Activated CD8-positive, alpha-beta memory T cell treated with anti-CD3 and anti-CD28 coated beads, Interleukin-2, amount 50 U/mL, for 4 hours (primary cell): ENCODE measurements around the gene MRPS25.
"Not testable (repeated sequence)": the region's sequence is repeated elsewhere in the genome, so short reads cannot be mapped to it uniquely, and the experiment has no call there.

Source experiments
- DNase-seq: peaks from one replicate; pipeline ENCODE4 v3.0.0-alpha.2; 2020

MRPS25 gene

DNA sequence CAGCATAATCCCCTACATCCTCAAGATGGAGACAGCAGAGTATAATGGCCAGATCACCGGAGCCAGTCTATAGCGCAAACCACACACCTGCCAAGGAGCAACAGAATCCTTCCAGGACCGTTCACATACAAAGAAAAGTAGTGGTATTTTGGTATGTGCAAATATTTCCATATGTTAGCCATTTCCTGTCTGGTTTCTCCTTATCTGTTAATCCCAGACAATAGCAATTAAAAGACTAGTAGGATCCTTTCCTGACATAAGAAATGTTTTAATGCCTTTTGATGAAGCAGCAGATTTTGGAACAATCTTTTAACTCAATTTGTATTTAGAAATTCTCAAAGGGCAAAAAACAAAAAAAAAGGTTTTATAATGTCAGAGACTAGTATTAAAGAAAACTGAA lies 22.2 kb downstream of the MRPS25 start:
- no peak for DNase-seq

DNA sequence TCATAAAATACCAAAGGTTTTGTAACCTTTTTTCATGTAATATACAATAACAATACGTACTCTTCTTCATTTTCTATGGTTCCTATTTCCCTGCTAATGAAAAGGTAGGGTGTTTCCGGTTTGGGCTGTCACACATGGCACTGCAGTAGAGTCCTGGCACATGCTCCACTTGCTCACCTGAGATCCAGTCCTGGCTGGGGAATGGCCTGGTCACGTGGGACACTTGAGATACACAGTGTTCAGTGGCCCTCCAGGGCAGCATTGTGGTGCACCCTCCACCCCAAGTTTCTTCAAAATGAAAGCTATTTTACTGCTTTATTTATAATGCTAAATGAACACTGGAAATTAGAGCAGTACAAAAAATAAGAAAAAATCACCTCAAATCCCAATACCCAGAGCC lies 23.2 kb downstream of the MRPS25 start:
- DNase-seq, result no peak

DNA sequence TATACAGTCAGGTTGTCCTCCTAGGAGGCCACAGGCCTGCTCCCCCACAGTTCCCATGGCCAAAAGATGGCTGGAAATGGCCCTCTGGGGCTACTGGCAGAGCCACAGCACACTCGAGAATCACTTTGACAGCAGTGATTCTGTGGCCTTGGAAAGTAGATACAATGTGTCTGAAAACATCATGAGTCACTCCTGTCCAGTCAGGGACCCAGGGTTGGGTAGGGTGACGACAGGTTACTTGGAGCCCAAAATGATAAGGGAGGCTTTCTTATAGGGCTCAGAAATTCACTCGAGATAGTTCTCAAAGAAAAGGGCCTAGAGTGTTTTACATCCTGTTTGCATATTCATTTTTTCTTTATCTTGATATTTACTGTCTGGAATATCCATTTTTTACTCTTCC lies 24.3 kb downstream of the MRPS25 start:
- no peak for DNase-seq

DNA sequence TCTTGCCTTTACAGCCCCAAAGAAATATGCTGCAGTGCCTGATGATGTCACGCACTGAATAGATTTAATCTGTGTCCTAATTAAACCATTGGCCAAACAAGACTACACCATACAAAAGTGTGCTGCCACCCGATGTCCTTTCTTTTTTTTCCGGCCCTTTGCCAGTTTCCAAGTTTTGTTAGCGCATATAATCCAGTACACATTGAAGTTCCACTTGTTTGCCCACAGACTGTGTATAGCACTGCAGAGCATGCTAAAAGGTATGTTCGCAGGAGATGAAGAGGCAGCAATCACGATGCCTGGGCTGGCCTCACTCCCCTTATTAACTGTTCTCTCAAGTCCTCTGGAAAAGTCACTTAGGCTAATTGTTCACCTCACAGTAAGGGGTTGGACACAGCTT lies 26.8 kb downstream of the MRPS25 start:
- no peak for DNase-seq

DNA sequence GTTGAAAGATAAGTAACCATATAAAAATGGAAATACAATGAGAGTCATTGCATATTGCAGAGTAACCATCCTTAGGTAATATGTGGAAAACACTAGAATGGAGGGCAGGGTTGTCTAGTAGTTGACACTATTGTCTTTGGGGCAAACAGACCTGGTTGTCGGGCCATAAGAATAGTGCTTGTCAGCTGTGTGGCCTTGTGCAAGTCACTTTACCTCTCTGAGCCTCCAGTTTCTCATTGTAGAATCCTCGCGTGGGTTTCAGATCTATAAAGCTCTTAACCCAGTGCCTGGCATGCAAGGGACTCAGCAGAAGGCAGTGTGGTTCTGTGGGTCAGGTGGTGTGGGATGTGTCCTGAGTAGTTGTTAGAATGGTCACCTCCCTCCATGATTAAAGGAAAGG lies 32.0 kb downstream of the MRPS25 start:
- no peak for DNase-seq

DNA sequence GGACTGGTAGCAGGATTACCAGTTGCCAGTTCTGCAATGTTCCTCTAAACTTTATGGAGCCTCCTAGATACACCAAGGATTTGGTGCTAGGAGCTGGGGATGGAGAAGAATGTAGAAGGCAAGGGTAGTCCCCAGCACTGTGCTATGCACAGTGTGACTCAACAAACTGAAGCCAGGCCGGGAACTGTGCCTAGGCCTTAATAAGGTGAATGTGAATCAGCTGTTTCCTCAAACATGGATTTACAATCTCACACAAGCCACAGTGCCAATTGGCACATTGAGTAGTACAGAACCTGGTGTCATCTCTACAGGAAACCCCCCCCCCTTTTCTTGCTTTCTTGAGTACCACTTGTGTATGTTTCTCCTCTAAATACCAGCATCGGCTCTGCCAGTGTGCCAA lies 32.5 kb downstream of the MRPS25 start:
- DNase-seq, result no peak

DNA sequence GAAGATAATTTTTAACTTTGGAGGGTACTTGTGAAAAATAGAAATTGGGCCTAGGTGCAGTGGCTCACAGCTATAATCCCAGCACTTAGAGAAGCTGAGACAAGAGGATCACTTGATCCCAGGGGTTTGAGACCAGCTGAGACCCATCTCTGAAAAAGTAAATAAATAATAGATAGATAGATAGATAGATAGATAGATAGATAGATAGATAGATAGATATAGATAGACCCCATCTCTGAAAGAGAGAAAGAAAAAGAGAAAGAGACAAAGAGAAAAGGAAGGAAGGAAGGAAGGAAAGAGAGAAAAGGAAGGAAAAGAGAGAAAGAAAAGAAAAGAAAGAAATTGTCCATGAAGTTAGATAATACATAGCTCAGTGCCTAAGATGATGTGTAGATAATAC lies 35.5 kb downstream of the MRPS25 start:
- DNase-seq, result no peak

DNA sequence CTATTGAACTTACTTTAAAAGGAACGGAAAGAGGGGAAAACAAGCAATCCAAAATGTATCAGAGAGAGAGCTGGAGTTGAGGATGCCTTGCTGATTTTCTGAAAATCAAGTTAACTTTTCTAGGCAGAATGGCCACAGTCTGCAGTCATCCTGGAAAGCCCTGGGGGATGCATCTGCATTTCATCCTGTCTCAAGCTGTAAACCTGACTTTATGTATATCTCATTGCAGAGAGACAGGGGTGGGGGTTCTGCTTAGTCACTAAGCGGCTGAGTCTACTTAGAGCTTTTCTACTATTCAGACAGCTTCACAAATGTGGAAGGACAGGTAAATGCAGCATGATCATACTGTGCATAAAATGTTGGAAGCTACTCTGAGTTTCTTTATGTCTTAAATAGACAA lies 41.4 kb downstream of the MRPS25 start:
- DNase-seq, result no peak

DNA sequence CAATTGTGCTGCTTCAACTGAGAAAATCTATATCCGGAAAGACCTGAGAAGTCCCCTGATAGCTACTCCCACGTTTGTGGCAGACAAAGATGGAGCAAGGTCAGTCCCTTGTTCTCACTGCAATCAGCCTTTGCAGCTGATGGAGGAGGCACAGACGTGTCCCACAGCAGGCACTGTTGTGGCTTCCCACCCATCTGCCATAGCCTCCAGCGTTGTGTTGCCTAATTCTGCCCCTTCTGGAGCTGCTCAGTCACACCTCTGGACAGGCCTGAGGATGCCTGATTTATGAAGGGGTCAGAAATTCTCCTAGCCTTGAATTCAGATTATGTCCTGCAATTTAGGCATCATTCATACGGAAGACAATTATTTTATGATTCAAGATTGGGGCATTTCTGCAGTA lies 41.9 kb downstream of the MRPS25 start:
- DNase-seq, result no peak

DNA sequence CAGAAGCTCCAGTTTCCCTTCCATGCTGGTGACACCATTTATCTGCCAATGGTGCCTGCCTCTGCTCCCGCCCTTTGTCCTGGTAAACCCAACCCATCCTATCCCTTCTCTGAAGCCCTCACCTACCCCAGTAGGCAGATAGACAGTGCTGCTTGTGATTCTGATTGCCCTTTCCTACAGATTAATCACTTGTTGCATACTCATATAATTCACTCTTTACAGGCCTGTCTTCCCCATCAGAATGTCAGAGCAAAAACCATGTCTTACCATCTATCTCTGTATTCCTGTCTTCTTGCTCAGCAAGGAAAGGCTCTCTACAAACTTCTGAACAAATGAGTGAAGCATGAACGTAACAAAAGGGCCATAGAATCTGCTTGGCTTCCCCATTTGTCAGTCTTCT lies 47.9 kb downstream of the MRPS25 start:
- DNase-seq, result no peak

DNA sequence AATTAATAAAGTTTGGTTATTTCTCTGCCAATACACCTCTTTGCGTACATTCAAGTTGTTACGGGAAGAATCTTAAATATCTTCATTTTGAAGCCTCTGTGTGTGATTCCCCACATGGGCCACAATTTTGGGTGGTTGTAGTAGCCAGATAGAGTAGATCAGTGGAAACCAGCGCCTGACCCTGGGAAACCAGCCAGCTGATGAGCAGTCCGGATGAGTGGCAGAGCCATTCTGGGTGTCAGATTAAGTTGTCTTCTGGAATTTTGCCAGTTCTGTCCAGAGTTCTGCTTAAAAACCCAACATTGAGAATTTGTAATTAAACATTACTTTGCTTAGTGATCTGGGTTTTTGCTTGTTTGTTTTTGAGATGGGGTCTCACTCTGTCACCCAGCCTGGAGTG lies 49.7 kb downstream of the MRPS25 start:
- no peak for DNase-seq

DNA sequence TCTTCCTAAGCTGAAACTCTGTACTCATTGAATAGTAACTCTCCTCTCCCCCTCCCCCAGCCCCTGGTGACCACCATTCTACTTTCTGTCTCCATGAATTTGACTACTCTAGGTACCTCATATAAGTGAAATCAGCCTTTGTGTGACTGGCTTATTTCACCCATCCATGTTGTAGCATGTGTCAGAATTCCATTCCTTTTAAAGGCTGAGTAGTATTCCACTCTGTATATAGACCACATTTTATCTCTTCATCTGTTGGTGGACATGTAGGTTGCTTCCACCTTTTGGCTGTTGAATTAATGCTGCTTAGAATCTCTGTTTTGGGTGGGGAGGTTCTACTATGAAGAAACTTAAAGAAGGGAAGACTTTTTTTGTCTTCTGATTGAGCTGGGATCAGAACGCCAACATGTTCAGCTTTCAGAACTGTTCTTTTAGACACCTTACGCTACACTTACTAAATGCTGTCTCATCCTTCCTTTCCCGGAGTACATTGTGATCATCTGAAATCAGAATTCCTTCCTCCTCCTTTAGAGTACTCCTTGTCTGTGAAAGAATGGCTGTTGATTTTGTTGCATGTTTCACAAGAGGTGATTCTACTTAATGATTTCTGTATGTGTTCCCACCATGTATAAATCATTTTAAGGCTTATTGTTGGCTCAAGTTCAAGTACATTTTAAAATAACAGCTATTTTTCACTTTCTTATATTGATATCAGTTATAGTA lies 50.3 kb downstream of the MRPS25 start:
- no peak for DNase-seq

DNA sequence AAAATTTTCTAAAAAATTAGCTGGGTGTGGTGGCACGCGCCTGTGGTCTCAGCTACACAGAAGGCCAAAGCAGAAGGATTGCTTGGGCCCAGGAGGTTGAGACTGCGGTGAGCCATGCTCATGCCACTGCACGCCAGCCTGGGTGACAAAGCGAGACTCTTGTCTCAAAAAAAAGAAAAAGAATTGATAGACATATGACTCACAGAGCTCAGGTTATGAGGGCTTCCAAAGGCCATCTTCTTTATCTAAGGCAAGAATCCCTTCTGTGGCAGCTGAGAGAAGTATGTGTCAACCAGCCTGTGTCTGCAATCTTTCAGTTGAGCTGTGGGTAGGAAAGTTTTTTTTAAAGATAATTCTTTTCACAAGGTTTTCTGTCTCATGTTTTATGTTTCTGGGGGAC lies 53.9 kb downstream of the MRPS25 start:
- no peak for DNase-seq

DNA sequence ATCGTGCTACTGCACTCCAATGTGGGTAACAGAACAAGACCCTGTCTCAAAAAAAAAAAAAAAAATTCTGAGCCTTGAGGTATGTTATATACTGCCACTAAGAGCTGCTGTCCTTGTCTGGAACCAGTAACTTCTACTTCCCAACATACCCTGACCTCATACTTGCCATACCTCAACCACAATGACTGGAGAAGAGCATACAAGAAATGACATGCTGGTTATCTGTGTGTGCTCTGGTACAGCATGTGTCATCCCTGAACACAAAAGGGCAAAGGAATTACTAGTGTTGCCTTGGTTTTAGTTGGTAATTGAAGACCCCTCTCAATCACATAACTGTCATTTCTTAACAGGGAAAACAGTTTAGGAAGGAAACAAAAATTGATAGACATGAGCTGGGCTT lies 54.5 kb downstream of the MRPS25 start:
- DNase-seq, result no peak

DNA sequence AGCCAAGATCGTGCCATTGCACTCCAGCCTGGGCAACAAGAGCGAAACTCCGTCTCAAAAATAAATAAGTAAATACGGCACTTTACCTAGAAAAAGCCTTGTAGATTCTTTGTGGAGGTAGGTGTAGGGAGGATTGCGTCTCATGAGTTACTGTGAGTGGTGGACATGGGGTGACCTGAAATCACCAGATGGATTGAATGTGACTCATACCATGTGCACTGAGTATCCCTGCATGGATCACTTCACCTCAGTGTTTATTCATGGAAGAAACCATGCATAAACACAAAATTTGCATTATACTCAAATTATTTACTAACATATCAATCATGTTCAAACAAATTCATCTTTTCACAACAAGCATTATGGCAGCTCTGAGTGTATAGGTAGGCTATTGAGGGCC lies 55.9 kb downstream of the MRPS25 start:
- no peak for DNase-seq

DNA sequence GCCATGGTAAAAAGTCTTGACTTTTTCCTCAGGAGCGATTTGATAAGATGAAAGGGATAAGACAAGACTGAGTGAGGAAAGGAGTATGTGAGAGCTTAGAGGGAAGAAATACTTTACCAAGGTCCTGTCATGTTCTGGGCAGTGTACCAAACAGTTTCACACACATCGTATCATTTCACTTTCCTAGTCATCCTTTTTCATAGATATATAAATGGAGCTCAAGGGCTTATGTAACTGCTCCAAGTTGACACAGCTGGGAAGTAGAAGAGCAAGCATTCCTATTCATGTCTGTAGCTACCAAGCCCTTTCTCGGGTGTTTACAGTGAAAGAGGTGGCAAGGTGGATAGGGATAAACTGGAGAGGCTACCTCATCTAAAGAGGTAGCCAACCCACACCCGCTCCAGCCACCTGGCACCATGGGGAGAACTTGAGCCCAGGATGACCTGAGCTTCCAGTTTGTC lies 57.4 kb downstream of the MRPS25 start:
- no peak for DNase-seq

DNA sequence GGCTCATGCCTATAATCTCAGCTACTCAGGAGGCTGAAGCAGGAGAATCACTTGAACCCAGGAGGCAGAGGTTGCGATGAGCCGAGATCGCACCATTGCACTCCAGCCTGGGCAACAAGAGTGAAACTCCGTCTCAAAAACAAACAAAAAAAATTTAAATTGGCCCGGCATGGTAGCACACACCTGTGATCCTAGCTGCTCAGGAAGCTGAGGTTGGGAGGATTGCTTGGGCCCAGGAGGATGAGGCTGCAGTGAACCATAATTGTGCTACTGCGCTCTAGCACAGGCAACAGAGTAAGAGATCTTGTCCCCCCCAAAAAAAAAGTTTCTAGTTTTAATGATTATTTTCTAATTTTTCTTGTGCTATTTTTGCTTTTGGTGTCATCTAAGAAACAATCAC lies 65.9 kb downstream of the MRPS25 start:
- DNase-seq, result not testable (repeated sequence)
